Cardiac septum (tissue), 1 donor: ENCODE measurements around the gene TP53. TPM values are rescaled to one million over a fixed set of nuclear protein-coding genes. Genes with fewer than 3 reads are reported as not detected.

Experiments used
- DNase-seq: peaks from one replicate; pipeline ENCODE4 v3.0.0-alpha.2; 2020; ENCODE audit warnings: low spot score
- intact Hi-C: fragments of 100-400 bp; cut with DNase I; formaldehyde crosslinking; loops from one replicate; pipeline ENCODE4 v1.14.0; 2022
- total RNA-seq: library from RNA; stranded (reverse); fragmentation: NEBNext Ultra II Directional; extraction: Animal tissue kit (Norgen Biotek cat#: 25700); gene quantifications from one replicate; pipeline ENCODE4 v1.2.1, GENCODE V29; 2021
- donor health status: DM: no; HTN: no; CAD: no.

Gene TP53
- total RNA-seq, 1 donor from 2014 or later: 17.5 TPM

- intact Hi-C loops: no loop called here
- no peak for DNase-seq
Observed at GRCh38 chr17:7707858-7708750, 20.8 kb upstream of the TP53 start.

GRCh38 chr17:7707446-7707845, 20.2 kb upstream of the TP53 start:
- intact Hi-C loops: no loop called here
- DNase-seq: peak; percentile 33

GRCh38 chr17:7706631-7707354, 19.5 kb upstream of the TP53 start:
- no peak for DNase-seq
- intact Hi-C loops: no loop called here

- DNase-seq: no peak
- intact Hi-C loops: no loop called here
Observed at GRCh38 chr17:7705269-7706255, 18.3 kb upstream of the TP53 start.

GRCh38 chr17:7704601-7705268, 17.4 kb upstream of the TP53 start, which contains the start of gene EFNB3:
Gene EFNB3, plus strand, starts transcription at chr17:7705202. Its CDS starts 397 bp downstream, at chr17:7705599.
- intact Hi-C loops: no loop called here

GRCh38 chr17:7703584-7704479, 16.5 kb upstream of the TP53 start:
- intact Hi-C loops: no loop called here
- DNase-seq: no peak

More at GRCh38 chr17:7704601-7705268, 17.4 kb upstream of the TP53 start, which contains the start of gene EFNB3:
- no peak for DNase-seq

GRCh38 chr17:7702776-7703175, 15.5 kb upstream of the TP53 start:
- DNase-seq: no peak
- intact Hi-C loops: no loop called here

GRCh38 chr17:7701681-7702080, 14.4 kb upstream of the TP53 start:
- DNase-seq: no peak
- intact Hi-C loops: no loop called here

GRCh38 chr17:7700510-7700909, 13.2 kb upstream of the TP53 start:
- intact Hi-C loops: no loop called here
- no peak for DNase-seq

- intact Hi-C loops: no loop called here
- DNase-seq: no peak
Observed at GRCh38 chr17:7697828-7698588, 10.7 kb upstream of the TP53 start.

GRCh38 chr17:7695586-7695985, 8.3 kb upstream of the TP53 start:
- intact Hi-C loops: no loop called here

GRCh38 chr17:7688808-7689316, 1.6 kb upstream of the TP53 start:
- intact Hi-C loops: loop anchor here (1.0 to 5.0 kb wide), 2 partner anchors 28 to 77 kb away; partner anchors contain the start of genes DNAH2 and FXR2
- DNase-seq: no peak

More at GRCh38 chr17:7695586-7695985, 8.3 kb upstream of the TP53 start:
- no peak for DNase-seq

GRCh38 chr17:7687908-7688807, 868 bp upstream of the TP53 start, which contains the start of gene WRAP53:
Gene WRAP53, plus strand, starts transcription at chr17:7688477. Its CDS starts 172 bp downstream, at chr17:7688649.
- intact Hi-C loops: loop anchor here (1.0 to 5.0 kb wide), 4 partner anchors 29 to 105 kb away; partner anchors contain the start of genes DNAH2, FXR2, MPDU1 and SHBG
- DNase-seq: peak; percentile 98

GRCh38 chr17:7686222-7687071, 843 bp downstream of the TP53 start:
- intact Hi-C loops: loop anchor here (2.0 to 5.0 kb wide), 3 partner anchors 56 to 104 kb away; partner anchors contain the start of genes FXR2, MPDU1 and SHBG
- peak; percentile 89 for DNase-seq
